KMS-11 (cell line): ENCODE results near the gene SCN4A.

Source experiments
- H2AFZ ChIP-seq: fragments of 200-600 bp; sonication (generic); 2 replicates; pipeline ENCODE4 v1.6.1; 2016; ENCODE audit warnings: antibody characterized with exemption, mixed run types, low read depth
- H3K27ac ChIP-seq: fragments of 200-600 bp; sonication (generic); 2 replicates; pipeline ENCODE4 v1.6.1; 2016; ENCODE audit warnings: mild to moderate bottlenecking, mixed run types
- H3K27me3 ChIP-seq: fragments of 200-600 bp; sonication (generic); 2 replicates; pipeline ENCODE4 v1.6.1; 2017; ENCODE audit warnings: mild to moderate bottlenecking, low read depth, mixed run types, moderate library complexity; ENCODE audit not compliant: insufficient read depth
- H3K36me3 ChIP-seq: fragments of 200-600 bp; sonication (generic); 2 replicates; pipeline ENCODE4 v1.6.1; 2017; ENCODE audit warnings: mild to moderate bottlenecking, mixed run types; ENCODE audit not compliant: insufficient read depth
- H3K4me1 ChIP-seq: fragments of 200-600 bp; sonication (generic); 2 replicates; pipeline ENCODE4 v1.6.1; 2016; ENCODE audit warnings: mild to moderate bottlenecking, low read depth, mixed run types; ENCODE audit not compliant: poor library complexity, severe bottlenecking
- H3K4me2 ChIP-seq: fragments of 200-600 bp; sonication (generic); 2 replicates; pipeline ENCODE4 v1.7.0; 2016; ENCODE audit warnings: mild to moderate bottlenecking, mixed run types
- H3K4me3 ChIP-seq: fragments of 200-600 bp; sonication (generic); IDR thresholded peaks from 2 replicates; pipeline ENCODE4 v1.6.1; 2017; ENCODE audit warnings: low read depth, low read length, mixed read lengths; ENCODE audit not compliant: insufficient read depth
- H3K79me2 ChIP-seq: fragments of 200-600 bp; sonication (generic); 2 replicates; pipeline ENCODE4 v1.6.1; 2016; ENCODE audit warnings: low read depth, mixed run types; ENCODE audit not compliant: insufficient read depth
- H3K9ac ChIP-seq: fragments of 200-600 bp; sonication (generic); 2 replicates; pipeline ENCODE4 v1.6.1; 2016; ENCODE audit warnings: mild to moderate bottlenecking, mixed run types
- H4K20me1 ChIP-seq: fragments of 200-600 bp; sonication (generic); 2 replicates; pipeline ENCODE4 v1.6.1; 2016; ENCODE audit warnings: mild to moderate bottlenecking, mixed run types; ENCODE audit not compliant: insufficient read depth
- CTCF ChIP-seq: fragments of 200-600 bp; sonication (generic); conservative IDR thresholded peaks from 2 replicates; pipeline ENCODE4 v1.6.1; 2017; ENCODE audit warnings: low read depth, mild to moderate bottlenecking, antibody characterized with exemption, low read length, moderate library complexity, mixed read lengths

Gene SCN4A

GRCh38 chr17:63931981-63932561, 40.6 kb downstream of the SCN4A start, which contains the start of gene CD79B:
Gene CD79B, minus strand, starts transcription at chr17:63932331. Its CDS starts 70 bp downstream, at chr17:63932261.
- no peak within 1 kb of the TSS for H3K27ac ChIP-seq
- no peaks in the 10 kb centered on the region for H3K36me3 ChIP-seq
- no peaks in the 10 kb centered on the region for H3K79me2 ChIP-seq
- no peak within 1 kb of the TSS for H3K9ac ChIP-seq
- no peak within 1 kb of the TSS for H3K4me2 ChIP-seq
- H3K4me1 ChIP-seq, result no peaks in the 10 kb centered on the region
- TF ChIP-seq CTCF, result no peak
- H3K4me3 ChIP-seq, result no peak within 1 kb of the TSS
- no peak within 1 kb of the TSS for H2AFZ ChIP-seq
- no peaks in the 10 kb centered on the region for H4K20me1 ChIP-seq
- no peaks in the 10 kb centered on the region for H3K27me3 ChIP-seq

- Histone ChIP-seq H3K4me3 (no peak overlapping the region), H4K20me1 (no peaks in the 10 kb centered on the region), H3K4me1 (no peaks in the 10 kb centered on the region), H3K36me3 (no peaks in the 10 kb centered on the region), H2AFZ (no peak overlapping the region), H3K9ac (no peak overlapping the region), H3K27me3 (no peaks in the 10 kb centered on the region), H3K79me2 (no peaks in the 10 kb centered on the region), H3K27ac (no peak overlapping the region), H3K4me2 (no peak overlapping the region)
- no peak for TF ChIP-seq CTCF
Observed at GRCh38 chr17:63930951-63931575, 41.7 kb downstream of the SCN4A start.

- TF ChIP-seq CTCF, result no peak
- Histone ChIP-seq H3K27me3 (no peaks in the 10 kb centered on the region), H3K27ac (no peak overlapping the region), H3K4me2 (no peak overlapping the region), H3K4me1 (no peaks in the 10 kb centered on the region), H3K36me3 (no peaks in the 10 kb centered on the region), H2AFZ (no peak overlapping the region), H3K9ac (no peak overlapping the region), H3K4me3 (no peak overlapping the region), H3K79me2 (no peaks in the 10 kb centered on the region), H4K20me1 (no peaks in the 10 kb centered on the region)
Observed at GRCh38 chr17:63929860-63930766, 42.6 kb downstream of the SCN4A start.

GRCh38 chr17:63928966-63929695, 43.6 kb downstream of the SCN4A start:
- no peaks in the 10 kb centered on the region for H3K79me2 ChIP-seq
- no peak overlapping the region for H3K4me2 ChIP-seq
- H3K9ac ChIP-seq, result no peak overlapping the region
- no peaks in the 10 kb centered on the region for H3K36me3 ChIP-seq
- no peak overlapping the region for H3K4me3 ChIP-seq
- H3K4me1 ChIP-seq, result no peaks in the 10 kb centered on the region
- no peaks in the 10 kb centered on the region for H4K20me1 ChIP-seq
- H3K27ac ChIP-seq, result no peak overlapping the region
- no peaks in the 10 kb centered on the region for H3K27me3 ChIP-seq
- no peak overlapping the region for H2AFZ ChIP-seq
- no peak for TF ChIP-seq CTCF
